ENCODE measurements around the gene NOP58.
"Not testable (repeated sequence)": the region's sequence is repeated elsewhere in the genome, so short reads cannot be mapped to it uniquely, and the experiment has no call there.

The NOP58 gene

DNA sequence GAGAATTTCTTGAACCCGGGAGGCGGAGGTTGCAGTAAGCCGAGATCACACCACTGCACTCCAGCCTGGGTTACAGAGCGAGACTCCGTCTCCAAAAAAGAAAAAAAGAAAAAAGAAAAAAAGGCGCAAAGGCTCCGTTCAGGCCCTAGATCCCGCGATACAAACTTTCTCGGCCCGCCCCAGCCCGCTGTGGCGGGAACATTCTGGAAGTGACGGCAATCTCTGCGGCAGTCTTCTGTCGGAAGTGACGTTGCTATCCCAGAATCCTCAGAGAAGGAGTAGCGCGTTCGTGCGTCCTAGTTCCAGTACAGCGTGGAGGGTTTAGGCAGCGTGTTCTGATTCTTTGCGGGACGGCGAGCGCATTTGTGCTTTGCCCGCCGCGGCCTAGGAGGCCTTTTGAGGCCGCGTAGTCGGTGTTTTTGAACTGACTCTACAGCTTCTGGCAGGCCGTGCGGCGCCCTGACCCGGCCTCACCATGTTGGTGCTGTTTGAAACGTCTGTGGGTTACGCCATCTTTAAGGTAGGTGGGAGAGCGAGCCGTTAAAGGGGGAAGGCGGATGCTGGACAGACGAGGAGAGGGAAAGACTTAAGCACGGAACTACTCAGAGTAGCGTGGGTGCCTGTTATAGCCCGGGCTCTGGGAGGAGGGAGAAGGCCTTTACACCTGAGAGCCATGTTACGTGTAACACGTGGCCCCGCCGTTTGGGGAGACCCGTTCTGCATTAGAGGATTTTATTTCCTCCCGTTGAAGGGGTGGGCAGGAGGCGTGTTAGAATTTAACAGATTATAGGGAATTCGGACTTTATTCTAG is at the start of gene NOP58:
Gene NOP58, plus strand, starts transcription at position 297 of the 811 bp plus-strand sequence. Its CDS starts 179 bp downstream, at position 476.
- H3K4me3 ChIP-seq (ENCODE audit: low read length): peak within 1 kb of the TSS; percentile 99
- peak; percentile 85 for DNase-seq (ENCODE audit: low read depth)
- TF ChIP-seq CTCF (conservative IDR thresholded peaks at IDR 0.05; ENCODE audit: low read depth, low read length): no peak

DNA sequence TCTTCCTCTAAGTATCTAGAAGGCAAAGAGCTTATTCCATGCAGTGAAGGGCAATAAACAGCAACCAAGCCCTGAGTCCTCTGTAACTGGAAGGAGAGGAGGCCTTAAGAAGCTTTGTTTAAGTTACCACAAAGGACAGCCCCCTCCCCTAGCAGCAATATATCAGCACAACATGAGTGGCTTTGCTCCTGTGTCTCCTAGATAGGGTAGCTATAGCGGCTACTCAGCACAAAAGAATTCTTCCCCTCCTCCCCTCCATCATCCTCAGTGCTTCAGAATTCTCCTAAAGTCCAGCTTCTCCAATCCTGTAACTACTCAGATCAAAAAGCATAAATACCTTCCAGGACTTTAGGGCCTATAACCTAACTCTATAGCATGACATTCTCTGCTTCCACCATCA is 43.7 kb upstream of the NOP58 start:
- no peak for DNase-seq (ENCODE audit: low read depth)
- no peak for TF ChIP-seq CTCF (conservative IDR thresholded peaks at IDR 0.05; ENCODE audit: low read depth, low read length)
- H3K4me3 ChIP-seq (ENCODE audit: low read length): no peak overlapping the region

- TF ChIP-seq CTCF (conservative IDR thresholded peaks at IDR 0.05; ENCODE audit: low read depth, low read length): no peak
- DNase-seq (ENCODE audit: low read depth): no peak
- peak overlapping the region; percentile 97 for H3K4me3 ChIP-seq (ENCODE audit: low read length)
These were observed 27.8 kb upstream of the NOP58 start for GRCh38 chr2:202237787-202238233.

DNA sequence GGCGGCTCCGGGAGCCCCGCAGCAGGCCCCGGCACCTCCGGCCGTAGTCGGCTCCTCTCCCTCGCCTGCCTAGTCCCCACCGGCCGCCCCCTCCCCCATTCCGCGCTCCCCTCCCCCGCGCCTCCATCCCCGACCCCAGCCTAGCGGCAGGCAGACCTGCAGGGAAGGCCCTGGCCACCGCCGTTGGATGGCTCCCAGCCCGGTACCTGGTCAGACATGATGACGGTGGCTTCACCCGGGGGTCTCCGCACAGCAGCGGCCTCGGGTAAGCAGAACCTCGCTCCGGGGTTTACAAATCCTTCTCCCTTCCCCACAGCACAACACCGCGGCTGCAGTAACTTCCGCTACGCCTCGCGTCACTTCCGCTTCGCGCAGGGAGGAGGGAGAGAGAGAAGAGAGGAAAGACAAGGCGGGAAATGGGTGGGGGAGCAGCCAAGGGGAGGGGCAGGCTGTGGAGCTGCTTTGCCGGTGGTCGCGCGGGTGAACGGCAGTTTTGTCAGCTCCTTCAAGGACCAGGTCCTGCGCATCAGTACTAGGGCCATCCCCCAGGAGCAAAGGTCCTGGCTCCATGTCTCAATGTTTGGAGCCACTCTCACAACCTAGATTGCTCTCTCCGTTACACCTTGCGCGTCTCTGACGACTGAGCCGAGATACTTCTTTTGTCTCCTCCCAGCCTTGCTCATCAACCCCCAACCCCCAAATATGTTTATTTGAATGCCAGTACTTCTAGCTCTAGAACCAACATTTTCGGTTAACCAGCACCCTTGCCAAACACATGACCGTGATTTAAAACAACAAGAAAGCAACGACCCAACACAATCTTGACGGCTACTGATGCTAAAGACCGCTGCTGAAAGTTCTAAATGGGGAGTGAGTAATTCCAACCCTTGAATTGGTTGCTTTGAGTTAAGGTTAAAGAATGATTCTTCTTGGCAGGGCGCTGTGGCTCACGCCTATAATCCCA is 27.0 kb upstream of the NOP58 start, which contains the start of gene SUMO1:
Gene SUMO1, minus strand, starts transcription at position 364 of the 964 bp plus-strand sequence. Its CDS starts 146 bp downstream, at position 218.
- no peak for TF ChIP-seq CTCF (conservative IDR thresholded peaks at IDR 0.05; ENCODE audit: low read depth, low read length)
- H3K4me3 ChIP-seq (ENCODE audit: low read length): peak within 1 kb of the TSS; percentile 97
- peak; percentile 54 for DNase-seq (ENCODE audit: low read depth)

- DNase-seq (ENCODE audit: low read depth); H3K4me3 ChIP-seq (ENCODE audit: low read length): not testable (repeated sequence)
These were observed 17.9 kb upstream of the NOP58 start for GRCh38 chr2:202247710-202248109.

DNA sequence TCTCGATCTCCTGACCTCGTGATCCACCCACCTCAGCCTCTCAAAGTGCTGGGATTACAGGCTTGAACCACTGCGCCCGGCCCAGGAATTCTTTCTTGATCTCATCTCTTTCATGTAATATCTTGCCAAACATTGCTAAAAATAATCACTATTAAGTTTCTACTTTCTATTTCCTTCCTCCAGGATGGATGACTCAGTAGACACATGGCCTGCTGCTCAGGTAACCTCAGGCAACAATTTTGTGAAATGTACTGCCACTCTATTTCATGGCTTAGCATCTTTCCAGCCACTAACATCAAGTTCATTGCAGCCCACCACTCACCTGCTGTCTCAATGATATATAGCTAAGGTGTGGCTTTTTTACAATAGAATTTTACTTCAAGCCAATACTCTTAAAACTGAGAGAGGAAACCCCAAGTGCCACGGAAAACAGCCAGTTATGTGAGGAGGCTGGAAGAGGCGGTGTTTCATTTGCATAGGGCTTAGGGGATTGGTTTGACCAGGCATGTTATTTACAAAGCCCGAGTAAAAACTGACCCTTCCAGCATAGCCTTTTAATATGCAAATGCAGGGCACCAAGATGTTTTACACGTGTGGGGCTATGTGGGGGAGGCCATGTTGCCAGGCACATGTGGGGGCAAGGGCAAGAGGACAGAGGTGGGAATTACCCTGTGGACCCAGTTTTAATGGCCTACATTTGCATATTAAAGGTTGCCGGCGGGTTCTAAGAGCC is 15.9 kb upstream of the NOP58 start:
- no peak overlapping the region for H3K4me3 ChIP-seq (ENCODE audit: low read length)

More for the DNA sequence above, 15.9 kb upstream of the NOP58 start:
- TF ChIP-seq CTCF (conservative IDR thresholded peaks at IDR 0.05; ENCODE audit: low read depth, low read length): no peak
- DNase-seq (ENCODE audit: low read depth): no peak
